Measurements from ENCODE around the gene DUSP16.
"Not testable (repeated sequence)": the region's sequence is repeated elsewhere in the genome, so short reads cannot be mapped to it uniquely, and the experiment has no call there.

Gene DUSP16

GRCh38 chr12:12542286-12542685 lies 20.4 kb downstream of the DUSP16 start:
- DNase-seq, result no peak

- no peak for DNase-seq
Observed at GRCh38 chr12:12541782-12542181, 20.9 kb downstream of the DUSP16 start.

GRCh38 chr12:12540261-12541013 lies 22.2 kb downstream of the DUSP16 start:
- DNase-seq, result no peak

- no peak for DNase-seq
Observed at GRCh38 chr12:12539028-12539810, 23.4 kb downstream of the DUSP16 start.

- no peak for DNase-seq
Observed at GRCh38 chr12:12538535-12538934, 24.1 kb downstream of the DUSP16 start.

- no peak for DNase-seq
Observed at GRCh38 chr12:12537421-12537820, 25.2 kb downstream of the DUSP16 start.

GRCh38 chr12:12534975-12535374 lies 27.7 kb downstream of the DUSP16 start:
- no peak for DNase-seq

- DNase-seq, result no peak
Observed at GRCh38 chr12:12534166-12534866, 28.3 kb downstream of the DUSP16 start.

GRCh38 chr12:12533238-12533829 lies 29.3 kb downstream of the DUSP16 start:
- peak; percentile 27 to 60 for DNase-seq

GRCh38 chr12:12531194-12531593 lies 31.5 kb downstream of the DUSP16 start:
- DNase-seq, result no peak

- no peak for DNase-seq
Observed at GRCh38 chr12:12529783-12530421, 32.8 kb downstream of the DUSP16 start.

- DNase-seq, result no peak
Observed at GRCh38 chr12:12528361-12529270, 34.0 kb downstream of the DUSP16 start.

GRCh38 chr12:12527820-12528296 lies 34.8 kb downstream of the DUSP16 start:
- no peak for DNase-seq

GRCh38 chr12:12524128-12524527 lies 38.5 kb downstream of the DUSP16 start:
- DNase-seq, result no peak

GRCh38 chr12:12523229-12523628 lies 39.4 kb downstream of the DUSP16 start:
- DNase-seq, result no peak

GRCh38 chr12:12522657-12523056 lies 40.0 kb downstream of the DUSP16 start:
- not testable (repeated sequence) for DNase-seq

- no peak for DNase-seq
Observed at GRCh38 chr12:12521888-12522287, 40.8 kb downstream of the DUSP16 start.

- DNase-seq, result peak; percentile 42 to 57
Observed at GRCh38 chr12:12521044-12521485, 41.6 kb downstream of the DUSP16 start.

- no peak for DNase-seq
Observed at GRCh38 chr12:12520273-12520672, 42.4 kb downstream of the DUSP16 start.

- DNase-seq, result no peak
Observed at GRCh38 chr12:12519354-12519998, 43.2 kb downstream of the DUSP16 start.

GRCh38 chr12:12518919-12519318 lies 43.7 kb downstream of the DUSP16 start:
- DNase-seq, result no peak

Measured in SHP77 (cell line).